ENCODE data around the gene GUCY1A2. TPM values are rescaled to one million over a fixed set of nuclear protein-coding genes. Genes with fewer than 3 reads are reported as not detected.

The GUCY1A2 gene
- total and polyA plus RNA-seq, 2 donors (not counting 3 experiments of a cell fraction or from before 2014, with no cell fraction given), result 0.02 to 0.03 TPM

DNA sequence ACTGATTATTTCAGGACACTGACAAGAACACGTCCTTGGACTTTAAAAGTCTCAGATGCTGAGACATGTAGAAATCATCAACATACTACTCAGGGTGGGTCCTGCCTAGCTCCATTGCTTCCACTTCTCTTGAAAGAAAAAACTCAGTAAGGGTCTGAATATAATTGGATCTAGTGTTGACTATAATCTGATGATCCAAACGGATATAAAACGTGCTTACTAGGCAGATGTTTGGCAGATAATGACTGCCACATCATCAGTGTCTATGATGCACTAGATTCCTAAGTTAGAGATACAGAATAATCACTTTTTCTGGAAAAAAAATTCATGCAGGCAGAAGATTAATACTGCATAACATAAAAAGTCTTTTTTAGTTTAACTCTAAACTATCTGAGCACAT lies 21.6 kb downstream of the GUCY1A2 start:
- no peaks in the 10 kb centered on the region for H3K36me3 ChIP-seq (ENCODE audit: control insufficient read depth in 2 of 2, extremely low read depth in 1 of 2, insufficient read depth in 2 of 2, low read length in 2 of 2)
- H3K27me3 ChIP-seq (ENCODE audit: control insufficient read depth in 2 of 2, insufficient read depth in 2 of 2, low read length in 2 of 2), result no peaks in the 10 kb centered on the region
- intact Hi-C loops (cut with micrococcal nuclease), result no loop called here
- CTCF ChIA-PET, result no interaction called here
- no peaks in the 10 kb centered on the region for H3K9me3 ChIP-seq (replicated peaks; ENCODE audit: control insufficient read depth, insufficient read depth, low read length)
- POLR2A ChIA-PET, result no interaction called here
- dilution Hi-C loops (cut with MboI; ENCODE audit: extremely low pct_ligation_motif_present, low sequenced_read_pairs), result no loop called here
- H2AFZ ChIP-seq (ENCODE audit: low read depth, low read length), result no peak overlapping the region
- no peak for DNase-seq (ENCODE audit: low read depth, low spot score)
- H3K79me2 ChIP-seq (ENCODE audit: control insufficient read depth, insufficient read depth, low read length), result no peaks in the 10 kb centered on the region
- H3K9me1 ChIP-seq (replicated peaks; ENCODE audit: control insufficient read depth, extremely low read depth, insufficient read depth, low read length), result no peaks in the 10 kb centered on the region
- BruUV-seq (replicated peaks), result no TSS peak
- H3K4me1 ChIP-seq (ENCODE audit: control insufficient read depth, extremely low read depth, insufficient read depth, low read length), result no peaks in the 10 kb centered on the region
- no peaks in the 10 kb centered on the region for H4K20me1 ChIP-seq (replicated peaks; ENCODE audit: control insufficient read depth, extremely low read depth, insufficient read depth, low read length)
- H3K4me3 ChIP-seq (replicated peaks in 1 of 3; ENCODE audit: insufficient read depth in 1 of 3, low read depth in 1 of 3, low read length in 3 of 3), result no peak overlapping the region
- H3K4me2 ChIP-seq (ENCODE audit: insufficient read depth, low read length), result no peak overlapping the region
- TF ChIP-seq POLR2AphosphoS5 (IDR thresholded peaks at IDR 0.05; ENCODE audit: insufficient read depth, low read depth, low read length) (no peak), FOS (IDR thresholded peaks at IDR 0.05; ENCODE audit: borderline replicate concordance, insufficient read depth, low read length) (no peak), EZH2 (IDR thresholded peaks at IDR 0.05; ENCODE audit: borderline replicate concordance, low read depth, low read length, severe bottlenecking) (no peak), GATA2 (IDR thresholded peaks at IDR 0.05; ENCODE audit: insufficient read depth, insufficient read length, low read depth, low read length) (no peak), JUN (IDR thresholded peaks at IDR 0.05; ENCODE audit: borderline replicate concordance, insufficient read depth, insufficient read length, low read depth) (no peak), POLR2A (IDR thresholded peaks at IDR 0.05; ENCODE audit: low read depth, low read length) (no peak), MYC (IDR thresholded peaks at IDR 0.05; ENCODE audit: low read depth, low read length) (no peak)
- TF ChIP-seq, protein P1, sequence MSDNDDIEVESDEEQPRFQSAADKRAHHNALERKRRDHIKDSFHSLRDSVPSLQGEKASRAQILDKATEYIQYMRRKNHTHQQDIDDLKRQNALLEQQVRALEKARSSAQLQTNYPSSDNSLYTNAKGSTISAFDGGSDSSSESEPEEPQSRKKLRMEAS (IDR thresholded peaks at IDR 0.05; ENCODE audit: insufficient read depth, insufficient read length), result no peak
- no peak overlapping the region for H3K27ac ChIP-seq (ENCODE audit: insufficient read depth, low read depth, low read length)
- no peak for FAIRE-seq
- no peak overlapping the region for H3K9ac ChIP-seq (replicated peaks; ENCODE audit: extremely low read depth, insufficient read depth, low read length)

DNA sequence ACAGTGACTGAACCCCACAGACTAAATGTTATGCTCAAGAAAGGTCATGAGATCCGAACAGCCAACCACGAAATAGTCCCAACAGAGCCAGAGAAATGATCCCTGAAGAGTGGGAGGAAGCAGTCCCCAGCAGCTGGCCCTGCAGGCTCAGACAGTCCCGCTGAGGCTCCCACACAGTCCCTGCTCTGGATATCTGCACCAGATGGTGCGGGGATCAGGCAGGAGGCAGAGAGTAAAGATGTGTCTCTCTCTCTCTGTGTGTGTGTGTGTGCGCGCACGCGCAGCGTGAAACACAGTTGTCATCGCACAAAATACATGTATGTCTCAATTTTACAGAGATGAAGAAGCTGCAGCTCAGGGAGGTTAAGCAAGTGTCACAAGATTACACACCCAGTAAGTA lies 27.9 kb downstream of the GUCY1A2 start:
- H3K36me3 ChIP-seq (ENCODE audit: control insufficient read depth in 2 of 2, extremely low read depth in 1 of 2, insufficient read depth in 2 of 2, low read length in 2 of 2), result no peaks in the 10 kb centered on the region
- no peak overlapping the region for H2AFZ ChIP-seq (ENCODE audit: low read depth, low read length)
- no TSS peak for BruUV-seq (replicated peaks)
- no peaks in the 10 kb centered on the region for H3K4me1 ChIP-seq (ENCODE audit: control insufficient read depth, extremely low read depth, insufficient read depth, low read length)
- H3K9ac ChIP-seq (replicated peaks; ENCODE audit: extremely low read depth, insufficient read depth, low read length), result no peak overlapping the region
- no peaks in the 10 kb centered on the region for H3K9me3 ChIP-seq (replicated peaks; ENCODE audit: control insufficient read depth, insufficient read depth, low read length)
- no peaks in the 10 kb centered on the region for H3K9me1 ChIP-seq (replicated peaks; ENCODE audit: control insufficient read depth, extremely low read depth, insufficient read depth, low read length)
- no peak for FAIRE-seq
- dilution Hi-C loops (cut with MboI; ENCODE audit: extremely low pct_ligation_motif_present, low sequenced_read_pairs), result no loop called here
- H3K4me3 ChIP-seq (replicated peaks in 1 of 3; ENCODE audit: insufficient read depth in 1 of 3, low read depth in 1 of 3, low read length in 3 of 3), result no peak overlapping the region
- H3K4me2 ChIP-seq (ENCODE audit: insufficient read depth, low read length), result no peak overlapping the region
- H3K27me3 ChIP-seq (ENCODE audit: control insufficient read depth in 2 of 2, insufficient read depth in 2 of 2, low read length in 2 of 2), result no peaks in the 10 kb centered on the region
- H3K79me2 ChIP-seq (ENCODE audit: control insufficient read depth, insufficient read depth, low read length), result no peaks in the 10 kb centered on the region
- H4K20me1 ChIP-seq (replicated peaks; ENCODE audit: control insufficient read depth, extremely low read depth, insufficient read depth, low read length), result no peaks in the 10 kb centered on the region
- TF ChIP-seq FOS (IDR thresholded peaks at IDR 0.05; ENCODE audit: borderline replicate concordance, insufficient read depth, low read length) (no peak), POLR2A (IDR thresholded peaks at IDR 0.05; ENCODE audit: low read depth, low read length) (no peak), MYC (IDR thresholded peaks at IDR 0.05; ENCODE audit: low read depth, low read length) (no peak), GATA2 (IDR thresholded peaks at IDR 0.05; ENCODE audit: insufficient read depth, insufficient read length, low read depth, low read length) (no peak)
- TF ChIP-seq, protein P2, sequence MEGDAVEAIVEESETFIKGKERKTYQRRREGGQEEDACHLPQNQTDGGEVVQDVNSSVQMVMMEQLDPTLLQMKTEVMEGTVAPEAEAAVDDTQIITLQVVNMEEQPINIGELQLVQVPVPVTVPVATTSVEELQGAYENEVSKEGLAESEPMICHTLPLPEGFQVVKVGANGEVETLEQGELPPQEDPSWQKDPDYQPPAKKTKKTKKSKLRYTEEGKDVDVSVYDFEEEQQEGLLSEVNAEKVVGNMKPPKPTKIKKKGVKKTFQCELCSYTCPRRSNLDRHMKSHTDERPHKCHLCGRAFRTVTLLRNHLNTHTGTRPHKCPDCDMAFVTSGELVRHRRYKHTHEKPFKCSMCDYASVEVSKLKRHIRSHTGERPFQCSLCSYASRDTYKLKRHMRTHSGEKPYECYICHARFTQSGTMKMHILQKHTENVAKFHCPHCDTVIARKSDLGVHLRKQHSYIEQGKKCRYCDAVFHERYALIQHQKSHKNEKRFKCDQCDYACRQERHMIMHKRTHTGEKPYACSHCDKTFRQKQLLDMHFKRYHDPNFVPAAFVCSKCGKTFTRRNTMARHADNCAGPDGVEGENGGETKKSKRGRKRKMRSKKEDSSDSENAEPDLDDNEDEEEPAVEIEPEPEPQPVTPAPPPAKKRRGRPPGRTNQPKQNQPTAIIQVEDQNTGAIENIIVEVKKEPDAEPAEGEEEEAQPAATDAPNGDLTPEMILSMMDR (IDR thresholded peaks at IDR 0.05; ENCODE audit: extremely low read depth in 1 of 2, insufficient read depth in 1 of 2, low read depth in 1 of 2, low read length in 2 of 2), result no peak
- POLR2A ChIA-PET, result no interaction called here
- intact Hi-C loops (cut with micrococcal nuclease), result no loop called here
- CTCF ChIA-PET, result no interaction called here
- no peak overlapping the region for H3K27ac ChIP-seq (ENCODE audit: insufficient read depth, low read depth, low read length)
- DNase-seq (ENCODE audit: low read depth, low spot score), result no peak
